PC-3 (cell line): ENCODE measurements around the gene ARMC8.

Experiments used
- CTCF ChIP-seq: fragments of 300-600 bp; sonication (generic); conservative IDR thresholded peaks from 2 replicates; pipeline ENCODE4 v1.5.1; 2017; ENCODE audit warnings: antibody characterized with exemption, low read depth, mild to moderate bottlenecking, low read length
- EZH2phosphoT487 ChIP-seq: fragments of 300-600 bp; sonication (generic); IDR thresholded peaks from 2 replicates; pipeline ENCODE4 v1.6.1; 2018; ENCODE audit warnings: mild to moderate bottlenecking, antibody characterized with exemption, low read length, borderline replicate concordance

DNA sequence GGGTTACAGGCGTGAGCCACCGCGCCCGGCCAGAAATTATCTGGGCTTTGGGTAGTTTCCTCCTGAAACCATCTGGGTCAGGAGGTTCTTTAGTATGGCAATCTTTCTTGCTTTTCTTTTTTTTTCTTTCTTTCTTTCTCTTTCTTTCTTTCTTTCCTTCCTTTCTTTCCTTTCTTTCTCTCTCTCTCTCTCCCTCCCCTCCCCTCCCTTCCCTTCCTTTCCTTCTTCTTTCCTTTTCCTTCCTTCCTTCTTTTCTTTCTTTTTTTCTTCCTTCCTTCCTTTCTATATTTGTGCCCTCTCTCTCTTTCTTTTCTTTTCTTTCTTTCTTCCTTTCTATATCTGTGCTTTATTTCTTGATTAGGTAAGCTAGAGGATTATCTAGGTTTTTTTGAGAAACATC is 29.4 kb upstream of the ARMC8 start:
- no peak for TF ChIP-seq CTCF
- TF ChIP-seq EZH2phosphoT487, result no peak
